Limb (tissue), 2 donors: ENCODE measurements around the gene ZNF783.
"Not testable (repeated sequence)": the region's sequence is repeated elsewhere in the genome, so short reads cannot be mapped to it uniquely, and the experiment has no call there.

Experiments used
- DNase-seq, 2 donors: peaks; one replicate each; pipeline ENCODE4 v3.0.0-alpha.2; 2016; ENCODE audit errors: extremely low spot score in 2 of 2

Gene ZNF783

DNA sequence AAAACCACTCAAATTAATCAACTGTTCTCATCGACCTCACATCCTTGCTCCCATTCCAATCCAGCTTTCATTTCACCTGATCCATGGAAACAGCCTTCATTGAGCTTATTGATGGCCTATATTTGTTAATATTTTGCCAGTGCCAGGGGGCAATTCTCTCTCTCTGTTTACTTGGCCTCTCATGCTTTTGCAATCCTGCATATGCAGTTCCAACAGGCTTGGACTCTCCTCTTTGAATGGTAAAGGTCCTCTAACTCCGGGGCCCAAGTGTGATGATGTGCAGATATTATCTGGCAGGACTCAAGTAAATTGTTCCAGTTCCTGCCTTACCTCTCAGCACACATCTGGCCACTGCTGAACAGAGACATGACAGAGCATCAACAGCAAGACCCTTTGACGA is 67.3 kb downstream of the ZNF783 start:
- DNase-seq, result no peak

DNA sequence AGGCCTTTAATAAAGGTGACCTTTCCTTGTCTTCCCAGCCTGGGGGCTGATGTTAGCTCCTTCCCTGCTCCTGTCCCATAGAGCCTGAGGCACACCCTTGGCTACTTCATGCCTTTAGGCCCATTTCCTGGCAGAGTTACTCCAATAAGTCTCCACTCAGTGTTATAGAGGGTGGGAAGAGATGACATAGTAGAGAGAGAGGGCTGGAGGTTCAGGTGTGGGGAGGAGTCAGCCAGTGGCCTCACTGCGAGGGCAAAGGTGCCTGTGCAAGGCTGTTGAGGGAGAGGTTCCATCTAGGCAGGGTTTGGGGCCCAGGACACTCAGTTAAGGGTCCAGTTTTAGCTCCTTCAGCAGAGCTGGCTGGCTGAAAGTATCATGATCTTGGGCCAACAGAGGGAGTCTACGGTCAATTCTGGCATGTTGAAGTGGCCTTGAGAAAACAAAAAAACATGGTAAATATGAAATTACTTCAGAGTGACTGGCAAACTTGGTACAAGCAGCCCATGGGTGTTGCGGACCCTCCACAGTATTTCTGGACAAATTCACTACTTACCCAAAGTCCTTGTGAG is 67.9 kb downstream of the ZNF783 start:
- no peak for DNase-seq

DNA sequence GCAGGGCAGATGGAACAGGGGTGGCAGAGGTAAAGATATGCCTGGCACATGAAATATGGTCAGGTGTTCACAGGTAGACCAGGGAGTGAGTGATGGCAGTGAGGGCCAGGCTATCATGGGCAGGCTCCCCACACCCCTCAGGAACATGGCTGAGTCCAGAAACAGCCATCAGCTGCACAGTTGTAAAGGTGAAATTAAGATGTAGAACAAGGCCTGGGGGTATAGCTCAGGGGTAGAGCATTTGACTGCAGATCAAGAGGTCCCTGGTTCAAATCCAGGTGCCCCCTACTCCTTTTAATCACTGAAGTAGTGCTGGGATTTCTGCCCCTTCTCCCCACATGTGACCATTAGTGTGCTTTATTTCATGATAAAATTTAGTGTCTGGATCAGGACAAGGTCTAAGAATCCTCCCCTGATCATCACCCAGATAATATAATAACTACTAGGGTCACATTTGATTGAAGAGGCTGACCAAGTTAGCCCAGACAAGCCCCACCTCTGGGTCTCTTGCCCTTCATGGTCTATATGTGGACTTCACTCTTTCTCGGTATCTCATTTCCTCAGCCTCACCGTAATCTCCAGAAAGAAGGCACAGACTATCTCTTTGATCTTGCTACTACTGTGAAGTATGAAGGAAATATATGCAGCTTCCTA is 69.0 kb downstream of the ZNF783 start:
- DNase-seq, result no peak

DNA sequence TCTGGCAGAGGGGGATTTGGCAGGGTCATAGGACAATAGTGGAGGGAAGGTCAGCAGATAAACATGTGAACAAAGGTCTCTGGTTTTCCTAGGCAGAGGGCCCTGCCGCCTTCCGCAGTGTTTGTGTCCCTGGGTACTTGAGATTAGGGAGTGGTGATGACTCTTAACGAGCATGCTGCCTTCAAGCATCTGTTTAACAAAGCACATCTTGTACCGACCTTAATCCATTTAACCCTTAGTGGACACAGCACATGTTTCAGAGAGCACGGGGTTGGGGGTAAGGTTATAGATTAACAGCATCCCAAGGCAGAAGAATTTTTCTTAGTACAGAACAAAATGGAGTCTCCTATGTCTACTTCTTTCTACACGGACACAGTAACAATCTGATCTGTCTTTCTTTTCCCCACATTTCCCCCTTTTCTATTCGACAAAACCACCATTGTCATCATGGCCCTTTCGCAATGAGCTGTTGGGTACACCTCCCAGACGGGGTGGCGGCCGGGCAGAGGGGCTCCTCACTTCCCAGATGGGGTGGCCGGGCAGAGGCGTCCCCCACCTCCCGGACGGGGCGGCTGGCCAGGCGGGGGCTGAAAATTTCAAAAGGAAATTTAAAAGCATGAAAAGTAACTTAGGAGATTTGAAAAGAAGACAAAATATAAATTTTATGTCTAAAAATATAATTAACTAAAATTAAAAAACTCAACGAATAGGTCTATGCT is 70.8 kb downstream of the ZNF783 start:
- not testable (repeated sequence) for DNase-seq

DNA sequence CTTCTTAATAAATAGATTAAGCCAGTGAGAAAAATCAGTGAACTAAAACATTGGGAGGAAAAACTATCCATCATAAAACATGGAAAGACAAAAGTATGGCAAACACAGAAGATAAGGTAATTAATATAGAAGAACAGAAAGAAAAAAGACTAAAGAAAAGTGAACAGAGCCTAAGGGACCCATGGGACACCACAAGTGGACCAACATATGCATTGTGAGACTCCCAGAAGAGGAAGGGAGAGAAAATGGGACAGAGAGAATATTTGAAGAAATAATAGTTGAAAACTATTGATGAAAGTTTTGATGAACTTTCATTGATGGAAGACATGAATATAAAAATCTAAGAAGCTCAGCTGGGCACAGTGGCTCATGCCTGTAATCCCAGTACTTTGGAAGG is 71.3 kb downstream of the ZNF783 start:
- no peak for DNase-seq

DNA sequence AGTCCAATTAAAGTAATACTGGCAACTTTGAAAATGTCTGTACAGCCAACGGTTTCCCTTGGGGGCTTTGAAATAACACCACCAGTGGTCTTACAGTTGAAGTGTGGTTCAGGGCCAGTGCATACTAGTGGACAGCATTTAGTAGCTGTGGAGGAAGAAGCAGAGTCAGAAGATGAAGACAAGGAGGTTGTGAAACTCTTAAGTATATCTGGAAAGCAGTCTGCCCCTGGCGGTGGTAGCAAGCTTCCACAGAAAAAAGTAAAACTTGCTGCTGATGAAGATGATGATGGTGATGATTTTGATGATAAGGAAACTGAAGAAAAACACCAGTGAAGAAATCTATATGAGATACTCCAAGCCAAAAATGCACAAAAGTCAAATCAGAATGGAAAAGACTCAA is 72.2 kb downstream of the ZNF783 start:
- no peak for DNase-seq
